ENCODE results near the gene CAMKV.
"Not testable (repeated sequence)": the region's sequence is repeated elsewhere in the genome, so short reads cannot be mapped to it uniquely, and the experiment has no call there.

CAMKV gene, protein sequence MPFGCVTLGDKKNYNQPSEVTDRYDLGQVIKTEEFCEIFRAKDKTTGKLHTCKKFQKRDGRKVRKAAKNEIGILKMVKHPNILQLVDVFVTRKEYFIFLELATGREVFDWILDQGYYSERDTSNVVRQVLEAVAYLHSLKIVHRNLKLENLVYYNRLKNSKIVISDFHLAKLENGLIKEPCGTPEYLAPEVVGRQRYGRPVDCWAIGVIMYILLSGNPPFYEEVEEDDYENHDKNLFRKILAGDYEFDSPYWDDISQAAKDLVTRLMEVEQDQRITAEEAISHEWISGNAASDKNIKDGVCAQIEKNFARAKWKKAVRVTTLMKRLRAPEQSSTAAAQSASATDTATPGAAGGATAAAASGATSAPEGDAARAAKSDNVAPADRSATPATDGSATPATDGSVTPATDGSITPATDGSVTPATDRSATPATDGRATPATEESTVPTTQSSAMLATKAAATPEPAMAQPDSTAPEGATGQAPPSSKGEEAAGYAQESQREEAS

DNA sequence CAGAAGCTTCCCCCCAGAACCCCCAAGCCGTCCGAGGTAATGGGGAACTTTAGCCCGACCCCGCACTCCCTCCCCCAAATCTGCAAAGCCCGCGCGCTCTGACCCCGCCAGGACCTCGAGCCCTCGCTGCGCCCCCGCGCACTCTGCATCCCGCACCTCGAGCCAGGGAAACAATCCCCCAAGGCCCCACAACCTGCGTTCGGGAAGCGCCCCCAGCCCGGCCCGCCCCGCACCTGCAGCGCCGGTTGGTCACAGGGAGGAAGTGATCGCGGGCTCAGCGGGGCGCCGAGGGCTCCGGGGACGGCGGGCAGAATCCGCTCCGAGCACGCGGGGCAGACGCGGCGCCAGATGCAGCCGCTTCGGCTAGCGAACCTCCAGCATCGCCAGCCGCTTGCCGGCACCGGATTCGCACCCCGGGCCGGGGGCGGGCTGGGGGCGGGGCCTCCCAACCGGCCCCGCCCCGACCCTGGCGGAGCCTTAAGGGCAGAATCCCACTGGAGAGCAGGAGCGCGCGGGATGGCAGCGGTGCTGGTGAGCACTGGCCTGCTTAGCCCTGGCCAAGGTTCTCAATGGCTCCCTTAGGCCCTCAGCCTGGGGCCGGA lies at the start of gene CAMKV:
CAMKV (minus strand) TSS at position 382 of the 602 bp plus-strand sequence. CDS start 7,518 bp downstream, outside the sequence.
- no peak within 1 kb of the TSS for H3K4me3 ChIP-seq (ENCODE audit: low read depth, low read length)
- TF ChIP-seq, protein P1, sequence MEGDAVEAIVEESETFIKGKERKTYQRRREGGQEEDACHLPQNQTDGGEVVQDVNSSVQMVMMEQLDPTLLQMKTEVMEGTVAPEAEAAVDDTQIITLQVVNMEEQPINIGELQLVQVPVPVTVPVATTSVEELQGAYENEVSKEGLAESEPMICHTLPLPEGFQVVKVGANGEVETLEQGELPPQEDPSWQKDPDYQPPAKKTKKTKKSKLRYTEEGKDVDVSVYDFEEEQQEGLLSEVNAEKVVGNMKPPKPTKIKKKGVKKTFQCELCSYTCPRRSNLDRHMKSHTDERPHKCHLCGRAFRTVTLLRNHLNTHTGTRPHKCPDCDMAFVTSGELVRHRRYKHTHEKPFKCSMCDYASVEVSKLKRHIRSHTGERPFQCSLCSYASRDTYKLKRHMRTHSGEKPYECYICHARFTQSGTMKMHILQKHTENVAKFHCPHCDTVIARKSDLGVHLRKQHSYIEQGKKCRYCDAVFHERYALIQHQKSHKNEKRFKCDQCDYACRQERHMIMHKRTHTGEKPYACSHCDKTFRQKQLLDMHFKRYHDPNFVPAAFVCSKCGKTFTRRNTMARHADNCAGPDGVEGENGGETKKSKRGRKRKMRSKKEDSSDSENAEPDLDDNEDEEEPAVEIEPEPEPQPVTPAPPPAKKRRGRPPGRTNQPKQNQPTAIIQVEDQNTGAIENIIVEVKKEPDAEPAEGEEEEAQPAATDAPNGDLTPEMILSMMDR (IDR thresholded peaks at IDR 0.05; ENCODE audit: low read depth, low read length), result no peak

DNA sequence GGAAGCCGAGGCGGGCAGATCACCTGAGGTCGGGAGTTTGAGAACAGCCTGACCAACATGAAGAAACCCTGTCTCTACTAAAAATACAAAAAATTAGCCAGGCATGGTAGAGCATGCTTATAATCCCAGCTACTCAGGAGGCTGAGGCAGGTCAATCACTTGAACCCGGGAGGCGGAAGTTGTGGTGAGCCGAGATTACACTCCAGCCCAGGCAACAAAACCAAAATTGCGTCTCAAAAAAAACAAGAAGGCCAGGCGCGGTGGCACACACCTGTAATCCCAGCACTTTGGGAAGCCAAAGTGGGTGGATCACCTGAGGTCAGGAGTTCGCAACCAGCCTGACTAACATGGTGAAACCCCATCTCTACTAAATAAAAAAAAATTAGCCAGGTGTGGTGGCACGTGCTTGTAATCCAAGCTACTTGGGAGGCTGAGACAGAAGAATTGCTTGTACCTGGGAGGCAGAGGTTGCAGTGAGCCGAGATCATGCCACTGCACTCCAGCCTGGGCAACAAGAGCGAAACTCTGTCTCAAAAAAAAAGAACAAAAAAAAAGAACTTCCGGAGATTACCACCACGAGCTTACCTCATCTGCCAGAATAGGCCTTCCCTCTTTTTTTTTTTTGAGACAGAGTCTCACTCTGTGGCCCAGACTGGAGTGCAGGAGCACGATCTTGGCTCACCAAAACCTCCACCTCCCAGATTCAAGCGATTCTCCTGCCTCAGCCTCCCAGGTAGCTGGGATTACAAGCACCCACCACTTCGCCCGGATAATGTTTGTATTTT lies 48.3 kb upstream of the CAMKV start:
- H3K4me3 ChIP-seq (ENCODE audit: low read depth, low read length), result not testable (repeated sequence)

DNA sequence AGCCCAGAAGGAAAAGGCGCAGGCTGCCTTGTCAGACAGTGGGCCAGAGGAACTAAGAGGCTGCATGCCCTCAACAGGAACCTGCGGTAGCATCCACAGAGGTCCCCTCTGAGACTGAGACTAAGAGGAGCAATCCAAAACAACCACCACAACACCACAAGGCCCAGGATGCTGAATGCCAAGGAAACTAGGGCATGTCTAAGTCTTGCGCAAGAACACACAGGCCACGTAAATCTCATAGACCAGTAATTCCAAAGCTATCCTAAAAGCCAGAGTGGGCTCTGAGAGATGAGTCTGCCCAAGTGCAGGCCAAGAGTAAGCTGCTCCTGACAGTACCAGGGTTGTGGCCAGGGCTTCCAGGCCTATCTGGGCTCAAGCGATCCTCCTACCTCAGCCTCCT lies 47.0 kb upstream of the CAMKV start:
- TF ChIP-seq, protein P1 (IDR thresholded peaks at IDR 0.05; ENCODE audit: low read depth, low read length), result no peak
- H3K4me3 ChIP-seq (ENCODE audit: low read depth, low read length), result no peak overlapping the region

DNA sequence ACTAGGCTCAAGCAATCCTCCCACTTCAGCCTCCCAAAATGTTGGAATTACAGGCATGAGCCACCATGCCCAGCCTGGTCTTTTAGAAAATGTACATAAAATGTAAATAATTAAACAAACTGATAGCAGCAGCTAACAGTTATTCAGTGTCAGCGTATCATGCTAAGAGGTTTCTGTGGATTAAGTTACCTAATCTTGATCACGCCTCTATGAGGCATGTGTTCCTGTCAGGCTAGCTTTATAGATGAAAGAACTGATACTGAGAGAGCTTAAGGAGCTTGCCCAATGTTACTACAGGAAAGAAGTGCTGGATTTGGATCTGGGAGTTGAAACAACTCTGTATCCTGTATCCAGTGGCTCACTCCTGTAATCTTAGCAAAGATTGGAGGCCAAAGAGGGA lies 45.2 kb upstream of the CAMKV start:
- H3K4me3 ChIP-seq (ENCODE audit: low read depth, low read length), result no peak overlapping the region
- TF ChIP-seq, protein P1 (IDR thresholded peaks at IDR 0.05; ENCODE audit: low read depth, low read length), result no peak

DNA sequence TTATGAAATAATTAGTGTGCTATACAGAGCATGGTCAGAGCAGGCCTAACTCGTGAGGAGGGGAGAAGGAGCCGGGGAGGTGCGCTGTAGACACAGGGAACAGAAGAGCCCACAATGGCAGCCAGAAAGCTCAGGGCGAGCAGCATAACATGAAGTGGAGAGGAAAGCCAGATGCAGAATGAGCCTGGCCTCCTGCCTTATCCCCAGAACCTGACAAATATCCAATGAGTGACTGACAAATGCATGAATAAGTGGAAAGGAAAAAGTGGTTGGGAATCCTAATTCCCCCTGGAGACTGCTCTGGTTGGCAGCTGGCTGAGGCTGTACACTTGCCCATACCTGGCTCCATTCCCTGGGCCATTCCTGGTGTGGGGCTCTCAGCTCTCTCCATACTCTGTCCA lies 43.2 kb upstream of the CAMKV start:
- no peak overlapping the region for H3K4me3 ChIP-seq (ENCODE audit: low read depth, low read length)
- TF ChIP-seq, protein P1 (IDR thresholded peaks at IDR 0.05; ENCODE audit: low read depth, low read length), result no peak

DNA sequence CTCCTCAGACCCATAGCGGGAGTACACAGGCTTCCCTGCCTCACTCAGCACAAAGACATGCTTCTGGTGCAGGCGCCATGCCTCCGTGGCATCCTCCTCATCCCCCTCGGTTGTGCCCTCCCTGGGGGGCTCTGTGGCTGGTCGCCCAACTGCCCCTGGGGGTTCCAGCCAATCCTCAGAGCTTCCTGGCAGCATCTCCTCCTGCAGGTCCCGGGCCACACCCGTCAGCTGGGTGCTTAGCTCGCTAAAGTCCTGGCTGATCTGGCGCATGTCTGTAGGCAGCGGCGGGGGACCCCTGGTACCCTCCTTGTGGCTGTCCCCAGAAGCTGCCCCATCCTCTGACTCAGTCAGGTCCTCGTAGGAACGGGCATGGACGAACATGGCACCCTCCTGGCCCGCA lies 41.9 kb upstream of the CAMKV start:
- TF ChIP-seq, protein P1 (IDR thresholded peaks at IDR 0.05; ENCODE audit: low read depth, low read length), result no peak
- no peak overlapping the region for H3K4me3 ChIP-seq (ENCODE audit: low read depth, low read length)

DNA sequence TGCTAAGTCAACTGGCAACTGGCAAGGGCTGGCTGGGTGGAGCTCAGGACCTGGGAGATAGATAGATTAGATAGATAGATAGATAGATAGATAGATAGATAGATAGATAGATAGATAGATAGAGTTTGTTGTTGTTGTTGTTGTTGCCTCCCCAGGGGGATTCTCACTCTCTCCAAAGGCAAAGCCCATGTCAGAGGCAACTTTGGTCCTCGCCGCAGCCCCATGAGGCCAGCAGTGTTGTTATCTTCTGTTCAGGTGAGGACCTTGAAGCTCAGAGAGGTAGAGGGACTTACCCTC lies 41.4 kb upstream of the CAMKV start:
- TF ChIP-seq, protein P1 (IDR thresholded peaks at IDR 0.05; ENCODE audit: low read depth, low read length), result no peak

More for the DNA sequence above, 41.4 kb upstream of the CAMKV start:
- H3K4me3 ChIP-seq (ENCODE audit: low read depth, low read length), result no peak overlapping the region
